ENCODE data around the gene ANAPC16.
"Not testable (repeated sequence)": the region's sequence is repeated elsewhere in the genome, so short reads cannot be mapped to it uniquely, and the experiment has no call there.

Gene ANAPC16

GRCh38 chr10:72245949-72246525 lies 30.2 kb downstream of the ANAPC16 start:
- DNase-seq: no peak

- peak; percentile 29 for DNase-seq
Observed at GRCh38 chr10:72248468-72249151, 32.8 kb downstream of the ANAPC16 start.

GRCh38 chr10:72249176-72249862 lies 33.5 kb downstream of the ANAPC16 start:
- DNase-seq: not testable (repeated sequence)

DNA sequence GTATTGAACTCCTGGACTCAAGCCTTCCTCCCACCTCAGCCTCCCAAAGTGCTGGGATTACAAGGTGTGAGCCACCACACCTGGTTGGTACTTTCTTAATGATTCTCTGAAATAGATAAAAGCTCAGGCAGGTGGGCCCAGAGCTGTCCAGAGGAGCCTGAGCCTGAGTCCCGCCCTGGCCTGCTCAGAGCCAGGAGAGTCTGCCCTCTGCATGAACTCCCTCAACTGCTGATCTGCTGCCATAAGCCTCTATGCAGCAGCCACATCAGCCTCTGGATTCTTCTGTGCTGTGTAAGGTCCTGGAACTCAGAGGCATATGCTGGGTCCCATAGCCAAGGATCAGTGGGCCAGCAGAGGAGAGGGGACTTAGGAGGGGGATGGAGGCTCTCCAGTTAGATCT lies 34.9 kb downstream of the ANAPC16 start:
- DNase-seq: no peak

DNA sequence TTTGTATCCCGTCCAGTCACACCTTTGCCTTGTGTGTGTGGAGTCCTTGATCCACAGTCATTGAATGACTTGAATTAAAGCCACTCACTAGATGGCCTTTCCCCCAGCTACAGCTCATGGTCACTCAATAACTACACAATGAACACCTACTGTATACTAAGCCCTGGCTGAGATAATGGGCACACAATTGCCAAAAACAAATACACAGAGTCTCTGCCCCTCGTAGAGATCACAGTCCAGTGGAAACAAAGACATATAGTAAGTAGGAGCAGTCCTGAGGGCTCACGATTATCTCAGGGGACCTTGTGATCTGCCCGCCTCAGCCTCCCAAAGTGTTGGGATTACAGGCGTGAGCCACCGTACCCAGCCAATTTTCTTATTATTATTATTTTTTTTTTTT lies 35.8 kb downstream of the ANAPC16 start:
- DNase-seq: no peak

DNA sequence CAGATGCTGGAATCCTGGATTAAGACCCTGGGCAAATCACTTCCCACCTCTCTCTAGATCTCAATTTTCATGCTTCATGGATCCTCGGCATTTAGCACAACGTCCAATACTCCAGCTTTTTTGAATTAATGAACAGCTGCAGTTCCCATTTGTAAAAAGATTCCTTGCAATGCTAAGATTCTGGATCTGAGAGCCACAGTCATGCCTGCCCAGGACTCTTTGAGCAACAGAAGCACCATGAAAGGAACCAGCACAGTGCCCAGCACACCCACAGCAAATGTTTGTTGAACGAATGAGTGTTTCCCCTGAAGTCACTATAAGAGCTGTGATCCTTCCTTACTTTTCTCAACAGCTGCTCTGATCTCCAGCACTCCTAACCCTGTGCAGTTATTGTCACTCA lies 37.2 kb downstream of the ANAPC16 start:
- DNase-seq: no peak

DNA sequence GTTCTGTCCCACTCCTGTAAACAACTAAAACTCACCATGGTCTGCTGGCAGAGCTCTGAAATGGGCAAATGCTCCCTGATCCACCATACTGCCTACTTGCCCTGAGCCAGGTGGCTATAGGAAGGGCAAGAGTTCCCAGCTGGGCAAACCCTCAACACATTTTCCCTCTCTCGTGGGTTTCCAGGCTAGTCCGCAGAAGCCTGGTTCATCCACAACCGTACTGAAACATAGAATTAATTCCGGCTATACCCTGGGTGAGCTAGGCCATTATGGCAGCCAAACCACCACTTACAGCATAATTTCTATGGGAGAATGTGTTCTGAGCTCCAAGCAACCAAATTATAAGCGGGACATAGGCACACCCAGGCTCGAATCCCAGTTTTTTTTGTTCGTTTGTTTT lies 37.8 kb downstream of the ANAPC16 start:
- DNase-seq: no peak

DNA sequence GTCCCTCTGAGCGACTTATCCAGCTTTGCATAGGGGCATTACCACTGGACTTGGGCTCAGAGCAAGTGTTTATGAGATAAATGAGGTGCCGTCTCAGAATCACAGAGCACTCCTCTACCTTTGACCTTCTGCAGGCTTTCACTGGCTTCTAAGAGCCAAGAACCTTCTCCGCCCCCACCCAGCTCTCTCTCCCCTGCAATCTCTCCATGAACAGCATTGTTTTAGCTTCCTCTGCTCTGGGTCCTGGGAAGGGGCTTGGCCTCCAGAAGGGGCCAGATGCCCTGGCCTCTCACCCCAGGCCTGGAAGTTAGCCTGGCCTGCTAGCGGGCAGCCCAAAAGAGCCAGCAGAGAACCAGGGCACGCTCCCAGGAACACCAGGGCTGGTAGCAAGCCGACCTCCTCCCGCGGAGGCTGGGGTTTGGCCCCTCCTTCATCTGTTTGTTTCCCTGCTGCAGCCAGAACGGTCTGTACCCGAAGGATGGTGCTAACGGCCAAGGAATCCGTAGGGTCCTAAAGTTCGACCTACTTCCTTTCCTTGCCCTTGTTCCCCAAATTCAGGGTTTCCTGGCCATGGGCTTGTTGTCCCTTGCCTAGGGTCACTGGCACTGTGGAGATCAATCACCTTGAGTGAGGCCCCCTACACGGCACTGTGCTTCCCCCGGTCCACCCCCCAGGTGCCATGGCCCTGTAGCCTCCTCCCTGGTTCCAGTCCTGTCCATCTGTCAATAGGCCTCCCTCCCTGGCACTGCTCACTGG lies 39.2 kb downstream of the ANAPC16 start:
- peak; percentile 38 for DNase-seq

- DNase-seq: no peak
Observed at GRCh38 chr10:72255977-72256729, 40.3 kb downstream of the ANAPC16 start.

GRCh38 chr10:72257051-72257892 lies 41.5 kb downstream of the ANAPC16 start:
- no peak for DNase-seq

GRCh38 chr10:72258617-72259016 lies 42.8 kb downstream of the ANAPC16 start:
- DNase-seq: no peak

DNA sequence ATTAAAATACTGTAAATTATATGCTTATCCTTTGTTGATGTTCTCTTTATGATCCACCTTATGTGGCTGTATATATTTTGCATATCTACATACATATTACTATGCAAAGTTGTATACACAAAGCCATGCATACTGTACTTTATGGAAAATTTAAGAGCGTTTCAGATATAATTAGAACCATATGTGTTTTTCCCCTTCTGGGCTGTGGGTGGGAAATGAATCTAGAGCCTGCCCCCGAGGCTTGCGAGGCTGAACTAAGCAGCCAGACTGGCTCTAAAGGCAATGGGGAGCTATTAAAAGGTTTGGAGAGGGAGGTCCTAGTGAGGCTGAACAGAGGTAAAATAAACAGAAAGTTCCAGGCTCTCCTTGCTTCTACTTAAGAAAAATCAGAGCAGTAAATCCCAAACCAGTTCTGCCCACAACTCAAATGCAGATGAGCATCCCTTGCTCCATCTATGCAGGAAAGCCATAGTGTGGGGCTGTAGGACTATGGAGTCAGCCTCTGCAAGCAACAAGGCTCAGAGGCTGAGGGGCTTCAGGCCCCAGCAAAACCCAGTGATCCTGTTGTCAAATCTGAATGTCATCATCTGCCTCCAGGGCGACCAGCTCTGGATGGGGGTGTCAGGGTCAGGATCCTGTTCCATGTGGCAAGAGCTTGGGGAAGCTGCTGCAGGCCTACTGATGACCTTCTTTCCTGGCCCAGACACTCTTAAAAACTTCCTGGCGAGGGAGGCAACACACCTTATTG lies 43.9 kb downstream of the ANAPC16 start:
- DNase-seq: no peak

DNA sequence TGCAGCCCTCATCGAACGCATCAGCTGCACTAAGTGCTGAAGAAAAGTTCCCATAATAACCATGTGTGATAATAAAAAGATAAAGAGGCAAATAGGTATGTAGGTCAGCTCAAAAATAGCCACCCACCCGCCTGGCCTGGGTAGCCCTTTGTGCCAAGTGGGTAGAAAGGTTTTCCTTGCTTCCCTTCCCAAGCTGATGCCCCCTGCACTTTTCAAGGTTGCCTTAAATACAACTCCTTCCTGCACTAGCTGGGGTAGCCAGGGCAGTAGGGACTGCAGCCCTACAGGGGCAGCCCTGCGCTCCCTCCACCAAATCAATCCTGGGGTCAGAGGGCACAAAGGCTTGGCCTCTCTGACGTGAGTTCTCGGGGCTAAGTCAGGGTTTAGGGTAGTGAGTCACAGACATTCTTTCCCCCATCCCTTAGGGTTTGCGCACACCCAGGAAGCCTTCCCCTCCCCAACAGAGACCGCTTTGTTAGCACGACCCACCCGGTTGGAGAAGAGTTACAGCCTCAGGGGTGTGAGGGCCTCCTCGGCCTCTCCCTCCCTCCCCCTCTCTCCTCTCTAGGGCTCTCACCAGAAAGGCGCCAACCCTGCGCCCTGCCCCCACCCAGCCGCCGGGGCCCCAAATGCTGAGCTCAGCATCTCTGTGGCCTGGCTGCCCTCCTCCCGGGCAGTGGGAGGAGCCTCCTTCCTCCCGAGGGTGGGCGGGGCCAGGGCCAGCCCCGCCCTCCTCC lies 44.6 kb downstream of the ANAPC16 start:
- DNase-seq: peak; percentile 93

DNA sequence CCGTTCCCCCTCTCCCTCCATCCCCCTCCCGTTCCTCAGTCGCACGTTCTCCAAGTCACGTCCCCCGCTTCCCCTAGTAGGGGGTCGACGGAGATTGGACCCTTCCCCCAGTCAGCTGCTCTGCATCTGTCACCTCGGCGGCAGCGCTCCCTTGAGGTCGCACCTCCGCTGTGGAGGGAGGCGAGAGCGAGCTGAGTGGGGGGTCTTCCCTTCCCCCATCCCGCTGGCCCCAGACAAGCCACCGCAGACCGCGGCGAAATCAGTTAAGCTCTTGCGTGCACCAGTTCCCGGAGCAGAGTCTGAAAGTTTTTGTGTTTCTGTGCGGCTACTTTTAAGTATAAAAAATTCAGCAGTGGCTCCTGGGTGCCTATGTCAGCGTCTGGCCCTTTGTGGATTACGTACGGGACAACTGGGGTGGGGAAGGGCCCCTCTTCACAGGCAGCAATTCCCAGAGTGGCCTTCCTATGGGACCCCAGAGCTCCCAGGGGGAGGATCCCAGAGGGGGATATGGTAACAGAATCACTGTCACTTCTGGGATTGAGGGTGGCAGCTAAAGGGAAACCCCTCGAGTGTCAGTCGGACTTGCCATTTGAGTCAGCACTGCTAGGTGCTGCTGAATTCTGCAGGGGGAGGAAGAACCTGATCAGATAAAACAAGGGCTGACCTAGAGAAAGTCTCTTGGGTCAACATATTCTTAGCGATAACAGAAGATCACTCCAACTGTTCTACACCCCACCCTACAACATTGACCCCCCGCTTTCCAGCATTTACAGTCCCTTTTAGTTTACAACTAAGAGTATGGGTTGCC lies 45.4 kb downstream of the ANAPC16 start:
- no peak for DNase-seq

DNA sequence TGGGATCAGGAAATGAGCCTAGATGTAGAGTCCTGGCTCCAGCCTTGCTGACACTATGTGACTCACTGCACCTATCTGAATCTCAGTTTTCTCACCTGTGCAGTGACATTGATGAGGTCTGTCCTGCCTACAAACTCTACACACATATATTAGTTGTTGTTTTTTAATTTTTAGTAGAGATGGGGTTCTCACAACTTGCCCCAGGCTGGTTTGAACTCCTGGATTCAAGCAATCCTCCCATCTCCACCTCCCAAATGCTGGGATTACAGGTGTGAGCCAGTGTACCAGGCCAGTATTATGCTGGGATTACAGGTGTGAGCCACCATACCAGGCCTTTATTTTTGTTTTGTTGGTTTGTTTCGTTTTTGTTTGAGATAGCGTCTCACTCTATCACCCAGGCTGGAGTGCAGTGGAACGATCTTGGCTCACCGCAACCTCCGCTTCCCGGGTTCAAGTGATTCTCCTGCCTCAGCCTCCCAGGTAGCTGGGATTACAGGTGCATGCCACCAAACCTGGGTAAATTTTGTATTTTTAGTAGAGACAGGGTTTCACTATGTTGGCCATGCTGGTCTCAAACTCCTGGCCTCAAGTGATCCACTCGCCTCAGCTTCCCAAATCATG lies 46.1 kb downstream of the ANAPC16 start:
- no peak for DNase-seq

DNA sequence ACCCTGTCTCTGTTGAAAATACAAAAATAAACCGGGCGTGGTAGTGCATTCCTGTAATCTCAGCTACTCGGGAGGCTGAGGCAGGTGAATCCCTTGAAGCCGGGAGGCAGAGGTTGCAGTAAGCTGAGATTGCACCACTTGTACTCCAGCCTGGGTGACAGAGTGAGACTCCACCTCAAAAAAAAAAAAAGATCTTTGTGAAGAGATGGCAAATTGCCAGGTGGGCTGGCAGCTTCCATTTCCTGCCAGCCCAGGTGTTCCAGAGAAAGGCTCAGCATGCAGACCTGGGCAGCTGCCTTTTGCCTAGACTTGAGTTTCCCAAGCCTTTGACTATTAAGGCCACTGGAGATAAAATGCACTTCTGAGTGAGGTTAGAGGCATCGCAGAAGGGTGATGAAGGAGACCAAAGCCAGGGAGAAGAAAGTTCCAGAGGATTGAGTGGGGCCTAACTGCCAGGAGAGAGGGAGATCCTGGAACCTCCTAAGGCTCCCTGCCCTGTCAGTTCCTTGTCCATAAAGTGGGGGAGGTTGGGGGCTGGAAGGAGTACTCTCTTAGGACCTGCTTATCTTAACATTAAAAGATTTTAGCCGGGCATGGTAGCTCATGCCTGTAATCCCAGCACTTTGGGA lies 47.9 kb downstream of the ANAPC16 start:
- peak; percentile 94 for DNase-seq

- no peak for DNase-seq
Observed at GRCh38 chr10:72264536-72264935, 48.7 kb downstream of the ANAPC16 start.

- DNase-seq: no peak
Observed at GRCh38 chr10:72265508-72265907, 49.7 kb downstream of the ANAPC16 start.
